ENCODE data around the gene TASOR2. TPM values are rescaled to one million over a fixed set of nuclear protein-coding genes. Genes with fewer than 3 reads are reported as not detected.

TASOR2 gene
- total and polyA plus RNA-seq, 11 donors, result 9.6 to 47.2 (median 32.9) TPM

GRCh38 chr10:5659702-5660528, 24.7 kb upstream of the TASOR2 start:
- TF ChIP-seq POLR2A (IDR thresholded peaks at IDR 0.05) (no peak), CTCF (IDR thresholded peaks at IDR 0.05) (no peak)
- H3K4me3 ChIP-seq, result no peak overlapping the region
- 70 to 73% (median 70%) methylated on average over 15 to 16 of the region's 16 CpGs for WGBS, 4 donors
- H3K27ac ChIP-seq, result no peak overlapping the region
- H3K4me1 ChIP-seq, result peaks cover 0 to 20% (median under 1%) of the 10 kb centered on the region in 12 donors
- H3K36me3 ChIP-seq, result no peaks in the 10 kb centered on the region
- ATAC-seq (peak in 3 of 4 donors; percentile 41 to 79 (median 78)), DNase-seq (peak in 2 of 5 donors; percentile 16 to 48)
- intact Hi-C loops (cut with DNase I), result no loop called here
- no peaks in the 10 kb centered on the region for H3K27me3 ChIP-seq
- H3K9me3 ChIP-seq, result no peaks in the 10 kb centered on the region

GRCh38 chr10:5661043-5661442, 23.6 kb upstream of the TASOR2 start:
- Histone ChIP-seq H3K4me3 (no peak overlapping the region), H3K9me3 (no peaks in the 10 kb centered on the region), H3K27me3 (no peaks in the 10 kb centered on the region), H3K4me1 (peaks cover 0 to 29% (median 8%) of the 10 kb centered on the region in 12 donors), H3K27ac (no peak overlapping the region), H3K36me3 (no peaks in the 10 kb centered on the region)
- peak in 1 of 4 donors; percentile 27 for ATAC-seq
- peak in 1 of 5 donors; percentile 9 for DNase-seq
- TF ChIP-seq CTCF (IDR thresholded peaks at IDR 0.05) (no peak), POLR2A (IDR thresholded peaks at IDR 0.05) (no peak)
- intact Hi-C loops (cut with DNase I), result no loop called here
- WGBS, 4 donors, result 85 to 92% (median 90%) methylated on average over 6 of the region's 6 CpGs

DNA sequence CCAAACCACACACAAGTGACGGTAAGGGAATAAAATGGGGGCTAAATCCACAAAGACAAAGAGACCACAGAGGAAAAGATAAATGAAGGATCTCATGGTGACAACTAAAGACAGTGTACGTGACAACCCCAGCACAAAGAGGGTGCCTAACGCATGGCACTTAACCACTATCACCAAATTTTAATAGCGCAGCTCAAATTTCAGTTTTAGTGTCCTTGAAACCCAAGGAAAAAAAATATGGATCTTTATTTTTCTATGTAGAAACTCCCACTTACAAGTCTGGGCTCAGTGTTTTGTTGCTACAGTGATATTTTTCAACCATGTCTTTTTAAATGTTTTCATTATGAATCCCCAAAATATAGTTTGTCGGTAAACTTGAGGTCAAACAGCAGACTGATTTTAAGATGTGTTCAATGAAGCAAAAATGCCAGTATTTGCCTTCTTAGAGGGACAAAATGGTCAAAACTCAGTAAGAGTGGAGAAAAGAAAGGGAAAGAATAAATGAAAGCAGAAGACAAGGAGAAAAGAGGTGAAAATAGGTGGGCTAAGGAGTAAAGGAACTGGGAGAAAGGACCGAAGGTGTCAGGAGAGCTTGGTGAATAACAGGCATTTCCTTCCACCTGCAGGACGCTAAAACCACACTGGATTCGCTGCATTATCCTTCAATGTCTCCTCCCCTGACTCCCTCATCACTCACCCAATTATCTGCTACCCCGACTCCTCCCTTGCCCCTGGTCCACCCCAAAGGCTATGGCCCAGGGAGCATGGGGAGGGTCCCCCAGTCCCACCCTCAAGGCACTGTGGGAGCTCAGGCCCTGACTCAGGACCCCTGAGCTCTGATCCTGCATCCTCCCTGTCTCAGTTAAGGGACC, 21.7 kb upstream of the TASOR2 start:
- H3K27me3 ChIP-seq, result no peaks in the 10 kb centered on the region
- no peak overlapping the region for H3K4me3 ChIP-seq
- intact Hi-C loops (cut with DNase I), result no loop called here
- H3K4me1 ChIP-seq, result peaks cover 0 to 36% (median 13%) of the 10 kb centered on the region in 12 donors
- WGBS, 4 donors, result 88 to 95% (median 91%) methylated on average over 9 of the region's 9 CpGs
- H3K36me3 ChIP-seq, result no peaks in the 10 kb centered on the region
- no peak for TF ChIP-seq CTCF (IDR thresholded peaks at IDR 0.05)
- no peak for TF ChIP-seq POLR2A (IDR thresholded peaks at IDR 0.05)
- ATAC-seq (no peak), DNase-seq (peak in 1 of 5 donors; percentile 7)
- no peak overlapping the region for H3K27ac ChIP-seq
- H3K9me3 ChIP-seq, result no peaks in the 10 kb centered on the region
